ENCODE data around the gene SLC30A4.
A peak's percentile ranks its signal among the peaks of the same experiment; 100 is the strongest.

SLC30A4 gene

GRCh38 chr15:45449395-45449794 lies 73.2 kb downstream of the SLC30A4 start:
- no peak for DNase-seq

GRCh38 chr15:45448066-45448915 lies 74.3 kb downstream of the SLC30A4 start:
- DNase-seq, result no peak

- no peak for DNase-seq
Observed at GRCh38 chr15:45443645-45444044, 78.9 kb downstream of the SLC30A4 start.

DNA sequence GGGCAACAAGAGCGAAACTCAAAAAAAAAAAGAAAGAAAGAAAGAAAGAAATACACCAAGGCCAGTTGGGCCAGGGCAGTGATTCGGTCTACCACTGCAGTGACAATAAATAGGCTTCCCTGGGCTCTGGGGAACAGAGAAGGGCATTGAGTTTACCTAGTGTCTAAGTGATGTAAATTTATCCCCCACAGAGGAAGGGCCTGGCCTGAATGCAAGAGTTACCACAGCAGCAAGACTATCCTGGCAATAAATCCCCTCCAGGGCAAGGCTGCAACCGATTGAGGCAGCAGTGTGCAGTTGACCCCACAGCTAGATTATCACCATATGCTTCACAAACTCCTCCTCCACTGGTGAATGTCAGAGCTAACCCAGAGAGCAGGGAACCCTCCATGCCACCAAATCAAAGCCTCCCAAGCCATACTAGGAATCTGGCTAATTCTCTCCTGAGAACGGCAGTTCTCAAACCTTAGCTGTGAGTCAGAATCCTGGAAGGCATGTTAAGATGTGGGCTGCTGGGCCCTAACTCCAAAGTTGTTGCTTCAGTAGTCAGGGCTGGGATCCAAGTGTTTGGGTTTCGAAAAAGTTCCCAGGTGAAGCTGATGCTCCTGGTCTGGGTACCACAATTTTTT lies 79.9 kb downstream of the SLC30A4 start:
- DNase-seq, result no peak

- DNase-seq, result no peak
Observed at GRCh38 chr15:45441686-45442085, 80.9 kb downstream of the SLC30A4 start.

GRCh38 chr15:45441036-45441435 lies 81.5 kb downstream of the SLC30A4 start:
- no peak for DNase-seq

- no peak for DNase-seq
Observed at GRCh38 chr15:45439521-45440260, 82.9 kb downstream of the SLC30A4 start.

DNA sequence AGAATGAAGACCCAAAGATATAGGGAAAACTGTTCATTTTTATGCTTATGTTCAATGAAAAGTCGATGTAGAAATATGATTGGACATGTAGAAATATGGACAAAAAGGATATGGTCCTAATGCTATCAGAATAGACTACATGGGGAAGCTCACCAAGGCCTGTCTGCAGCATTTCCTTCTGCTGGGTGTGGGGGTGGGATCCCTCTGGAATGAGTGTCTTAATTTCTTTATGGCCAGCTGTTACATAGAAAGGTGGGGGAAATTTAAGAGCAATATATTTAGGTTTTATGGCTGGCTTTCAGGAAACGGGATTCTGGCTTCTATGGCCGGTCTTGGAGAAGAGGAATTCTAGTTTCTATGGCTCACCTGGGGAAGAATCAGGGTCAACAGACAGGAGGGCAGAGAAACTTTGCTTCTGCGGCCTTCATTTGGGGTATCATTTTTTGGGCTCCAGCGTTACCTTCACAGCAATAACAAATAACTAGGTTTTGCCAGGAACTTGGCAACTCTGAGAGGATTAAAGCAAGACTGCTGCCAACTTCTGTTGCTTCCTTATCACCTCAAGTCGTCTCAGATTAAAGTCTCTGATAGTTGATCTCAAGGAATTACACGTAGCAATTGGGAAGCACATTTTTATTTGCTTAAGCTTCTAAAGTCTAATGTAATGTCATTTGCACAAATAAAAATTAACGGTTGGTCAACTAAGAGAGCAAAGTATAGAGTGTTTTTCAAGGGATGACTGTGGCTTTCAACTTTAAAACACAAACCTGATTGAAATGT lies 87.2 kb downstream of the SLC30A4 start:
- DNase-seq, result no peak

GRCh38 chr15:45434078-45434567 lies 88.4 kb downstream of the SLC30A4 start:
- no peak for DNase-seq

DNA sequence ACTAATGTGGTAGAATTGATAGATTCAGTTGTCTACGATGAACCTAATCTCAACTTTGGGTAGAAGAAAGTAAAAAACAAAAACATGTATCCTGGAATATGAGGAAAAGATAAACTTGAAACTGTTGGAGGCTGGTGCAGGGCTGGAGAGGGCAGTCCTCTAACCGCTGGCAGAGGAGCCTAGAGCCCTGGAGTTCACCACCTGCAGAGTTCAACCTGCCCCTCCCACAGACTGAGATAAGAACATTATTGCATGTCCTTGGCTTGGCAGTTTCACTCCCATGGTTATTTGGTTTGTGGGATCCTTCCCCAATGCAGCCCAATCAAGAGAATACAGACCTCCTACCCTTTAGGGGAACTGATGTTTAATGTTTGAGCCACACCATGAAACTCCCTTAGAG lies 91.0 kb downstream of the SLC30A4 start:
- DNase-seq, result no peak

GRCh38 chr15:45429941-45430792 lies 92.4 kb downstream of the SLC30A4 start:
- peak; percentile 58 for DNase-seq

Measured in femur (tissue), 1 donor.